GM21447 (cell line): Measurements from ENCODE around the gene BMP7.
"Not testable (repeated sequence)": the region's sequence is repeated elsewhere in the genome, so short reads cannot be mapped to it uniquely, and the experiment has no call there.

Experiments
- ATAC-seq: cut with Tn5 transposase; IDR thresholded peaks from one replicate; pipeline ENCODE4 v1.9.1; 2021; ENCODE audit not compliant: unreplicated experiment

BMP7 gene

GRCh38 chr20:57268399-57269076 lies 2.1 kb upstream of the BMP7 start:
- no peak for ATAC-seq

- ATAC-seq = no peak
Observed at GRCh38 chr20:57267158-57267821, 849 bp upstream of the BMP7 start.

- no peak for ATAC-seq
Observed at GRCh38 chr20:57265997-57266290, 497 bp downstream of the BMP7 start.

GRCh38 chr20:57265336-57265996 lies 975 bp downstream of the BMP7 start:
- no peak for ATAC-seq

GRCh38 chr20:57264908-57265335 lies 1.5 kb downstream of the BMP7 start:
- not testable (repeated sequence) for ATAC-seq

- ATAC-seq = no peak
Observed at GRCh38 chr20:57263801-57264792, 2.3 kb downstream of the BMP7 start.

GRCh38 chr20:57262784-57263609 lies 3.4 kb downstream of the BMP7 start:
- ATAC-seq = no peak

GRCh38 chr20:57262301-57262700 lies 4.1 kb downstream of the BMP7 start:
- ATAC-seq = no peak

GRCh38 chr20:57261457-57262251 lies 4.8 kb downstream of the BMP7 start:
- no peak for ATAC-seq

GRCh38 chr20:57260934-57261333 lies 5.5 kb downstream of the BMP7 start:
- no peak for ATAC-seq

GRCh38 chr20:57259938-57260921 lies 6.2 kb downstream of the BMP7 start:
- no peak for ATAC-seq

GRCh38 chr20:57259121-57259937 lies 7.1 kb downstream of the BMP7 start:
- no peak for ATAC-seq

GRCh38 chr20:57257701-57258453 lies 8.6 kb downstream of the BMP7 start:
- no peak for ATAC-seq

- ATAC-seq = no peak
Observed at GRCh38 chr20:57256908-57257307, 9.5 kb downstream of the BMP7 start.

- no peak for ATAC-seq
Observed at GRCh38 chr20:57256205-57256604, 10.2 kb downstream of the BMP7 start.

- ATAC-seq = no peak
Observed at GRCh38 chr20:57255183-57255582, 11.3 kb downstream of the BMP7 start.
